ENCODE data around the gene MDM2. TPM values are rescaled to one million over a fixed set of nuclear protein-coding genes. Genes with fewer than 3 reads are reported as not detected.

MDM2 gene
- total RNA-seq, 1 experiment from 2014 or later: 24.2 TPM

DNA sequence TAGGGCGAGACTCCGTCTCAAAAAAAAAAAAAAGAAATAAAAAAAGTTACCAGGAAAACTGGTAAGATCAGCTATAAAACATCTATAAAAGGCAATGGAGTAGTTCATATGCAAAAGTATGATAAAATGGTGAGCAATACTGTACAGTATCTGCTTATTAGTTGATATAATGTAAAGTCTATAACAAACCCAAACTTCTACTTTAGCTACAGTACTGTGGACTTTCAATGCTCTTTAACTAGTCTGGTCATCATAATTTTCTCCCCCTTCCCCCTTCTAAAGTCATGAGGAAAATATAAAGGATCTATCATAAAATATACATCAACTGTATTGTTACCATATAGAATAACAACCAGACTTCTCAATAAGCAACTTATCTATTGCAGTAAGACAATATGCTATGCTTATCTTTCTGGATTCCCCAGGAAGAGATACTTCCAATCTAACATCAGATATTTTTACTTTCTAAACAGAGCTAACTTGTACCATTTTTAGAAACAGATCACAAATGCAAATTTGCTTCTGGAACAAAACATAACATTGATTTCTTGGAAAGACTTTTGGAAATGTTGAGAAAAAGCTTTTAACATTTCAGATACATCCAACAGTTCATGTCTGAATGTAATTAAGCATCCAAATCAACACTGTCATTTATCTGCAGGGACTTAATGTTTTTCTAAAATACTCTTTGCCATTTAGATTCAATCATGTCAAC, 43.8 kb downstream of the MDM2 start:
- DNase-seq (ENCODE audit: low read depth): no peak

DNA sequence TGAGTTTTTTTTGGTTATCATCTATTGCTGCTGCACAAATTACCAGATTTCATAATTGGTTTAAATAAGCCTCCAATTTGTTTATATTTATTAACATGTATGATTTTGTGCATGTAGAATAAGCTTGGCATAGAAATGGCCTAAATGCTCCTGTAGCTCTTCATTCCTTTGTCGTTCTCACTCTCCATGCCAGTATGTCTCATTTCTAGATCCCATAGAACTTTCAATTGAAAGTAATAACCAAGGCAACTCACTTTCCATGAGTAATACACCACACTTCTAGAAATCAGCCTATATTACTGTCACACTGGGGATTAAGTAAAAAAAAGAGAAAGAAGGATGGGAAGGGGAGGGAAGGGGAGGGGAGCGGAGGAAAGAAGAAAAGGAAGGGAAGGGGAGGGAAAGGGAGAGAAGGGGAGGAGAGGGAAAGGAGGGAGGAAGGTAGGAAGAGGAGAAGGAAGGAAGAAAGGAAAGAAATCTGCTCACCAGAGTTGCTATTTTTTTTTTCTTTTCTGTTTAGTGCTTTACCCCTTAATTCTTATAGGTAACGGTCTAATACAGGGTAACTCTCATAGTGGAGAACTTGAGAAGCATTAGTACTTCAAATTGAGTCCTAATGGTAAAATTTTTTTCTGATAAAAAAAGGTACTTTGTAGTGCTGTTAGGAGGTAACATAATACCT, 45.6 kb downstream of the MDM2 start:
- DNase-seq (ENCODE audit: low read depth): no peak

DNA sequence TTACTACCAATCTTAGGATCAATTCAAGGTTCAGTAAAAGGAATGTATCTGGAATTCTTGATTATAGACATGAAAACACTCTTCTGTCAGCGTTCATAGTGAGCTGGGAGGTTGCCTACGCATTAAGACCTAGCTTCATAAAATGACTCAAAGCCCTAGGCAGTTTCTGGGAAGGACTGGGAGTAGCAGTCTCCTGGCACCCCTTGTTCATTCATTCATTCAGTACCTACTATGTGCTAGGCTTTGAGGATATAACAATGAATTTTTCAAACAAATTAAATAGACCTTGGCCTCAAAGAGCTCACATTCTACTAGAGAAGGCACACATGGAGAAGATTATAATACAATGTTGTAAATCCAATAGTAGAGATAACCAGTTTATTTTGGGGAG, 46.1 kb downstream of the MDM2 start:
- DNase-seq (ENCODE audit: low read depth): no peak

DNA sequence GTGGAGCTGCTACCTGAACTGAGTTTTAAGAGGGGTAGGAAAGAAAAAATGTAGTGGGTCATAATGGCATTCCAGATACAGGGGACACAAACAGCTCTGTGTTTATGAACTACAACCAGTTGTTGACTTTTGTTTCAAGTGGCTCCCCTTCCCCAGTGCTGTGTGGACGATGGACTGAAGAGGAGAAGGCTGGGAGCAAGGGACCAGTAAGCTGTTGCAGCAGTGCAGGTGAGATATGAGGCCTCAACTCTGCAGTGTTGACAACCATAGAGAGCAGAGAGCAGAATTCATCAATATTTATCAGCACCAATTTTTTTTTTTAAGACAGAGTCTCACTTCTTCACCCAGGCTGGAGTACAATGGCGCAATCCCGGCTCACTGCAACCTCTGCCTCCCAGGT, 46.6 kb downstream of the MDM2 start:
- no peak for DNase-seq (ENCODE audit: low read depth)

DNA sequence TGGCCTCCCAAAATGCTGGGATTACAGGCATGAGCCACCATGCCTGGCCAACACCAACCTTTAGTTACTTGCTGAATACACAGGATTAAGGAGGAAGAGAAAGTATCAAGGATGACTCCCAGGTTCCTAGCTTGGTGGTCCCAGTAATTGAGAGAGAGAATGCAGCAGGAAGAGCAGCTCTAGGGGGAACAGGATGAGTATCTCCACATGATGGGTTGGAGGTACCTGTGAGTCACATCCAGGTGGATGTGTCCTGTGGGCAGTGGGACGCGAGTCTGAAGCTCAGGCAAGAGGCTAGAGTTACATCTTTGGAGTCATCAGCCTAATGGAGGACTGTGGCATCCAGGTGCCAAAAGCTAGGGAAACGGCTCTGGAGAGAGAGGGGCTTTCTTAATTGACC, 47.1 kb downstream of the MDM2 start:
- no peak for DNase-seq (ENCODE audit: low read depth)

DNA sequence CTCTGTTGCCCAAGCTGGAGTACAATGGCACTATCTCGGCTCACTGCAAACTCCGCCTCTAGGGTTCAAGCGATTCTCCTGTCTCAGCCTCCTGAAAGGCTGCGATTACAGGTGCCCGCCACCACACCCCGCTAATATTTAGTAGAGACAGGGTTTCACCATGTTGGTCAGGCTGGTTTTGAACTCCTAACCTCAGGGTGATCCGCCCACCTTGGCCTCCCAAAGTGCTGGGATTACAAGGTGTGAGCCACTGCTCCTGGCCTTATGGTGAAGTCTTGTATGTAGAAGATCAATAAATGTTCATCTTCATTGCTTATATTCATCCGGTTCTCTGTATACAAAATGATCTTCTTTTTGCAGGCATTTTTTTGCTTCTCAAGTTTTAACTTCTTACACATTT, 47.8 kb downstream of the MDM2 start:
- DNase-seq (ENCODE audit: low read depth): no peak

DNA sequence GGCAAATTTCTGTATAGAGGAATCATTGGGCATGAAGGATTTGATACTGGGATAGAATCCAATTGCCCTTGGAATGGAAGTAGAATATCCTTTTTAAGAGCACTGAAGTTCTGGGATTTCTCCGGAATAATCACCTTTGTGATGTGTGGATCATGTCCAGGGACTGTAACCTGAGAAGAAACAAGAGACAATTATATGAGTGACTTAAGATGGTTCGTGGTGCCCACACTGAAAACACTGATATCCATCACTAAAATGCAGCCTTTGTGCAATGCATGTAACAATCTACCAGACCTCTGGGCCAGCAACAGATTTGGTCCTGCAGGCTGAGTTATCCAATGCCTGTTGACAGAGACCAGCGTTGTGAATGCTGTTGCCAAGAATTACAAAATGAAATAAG, 48.5 kb downstream of the MDM2 start:
- no peak for DNase-seq (ENCODE audit: low read depth)

DNA sequence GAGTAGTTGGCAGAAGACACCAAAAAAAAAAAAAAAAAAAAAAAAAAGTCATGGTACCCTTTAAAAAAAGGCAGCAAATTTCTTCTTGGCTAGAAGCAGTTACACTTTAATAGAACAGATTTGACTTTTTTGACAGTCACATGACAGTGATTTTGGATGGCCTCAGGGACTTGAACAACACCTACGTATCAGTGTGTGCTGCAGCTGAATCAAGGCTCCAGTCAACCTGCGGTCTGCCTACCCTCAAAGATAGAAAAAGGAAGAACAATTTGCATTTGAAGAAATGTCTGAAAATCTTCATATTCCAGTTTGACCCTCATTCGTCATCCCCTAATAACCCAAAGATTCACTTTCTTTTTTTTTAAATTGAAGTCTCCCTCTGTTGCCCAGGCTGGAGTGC, 53.9 kb downstream of the MDM2 start:
- DNase-seq (ENCODE audit: low read depth): no peak

DNA sequence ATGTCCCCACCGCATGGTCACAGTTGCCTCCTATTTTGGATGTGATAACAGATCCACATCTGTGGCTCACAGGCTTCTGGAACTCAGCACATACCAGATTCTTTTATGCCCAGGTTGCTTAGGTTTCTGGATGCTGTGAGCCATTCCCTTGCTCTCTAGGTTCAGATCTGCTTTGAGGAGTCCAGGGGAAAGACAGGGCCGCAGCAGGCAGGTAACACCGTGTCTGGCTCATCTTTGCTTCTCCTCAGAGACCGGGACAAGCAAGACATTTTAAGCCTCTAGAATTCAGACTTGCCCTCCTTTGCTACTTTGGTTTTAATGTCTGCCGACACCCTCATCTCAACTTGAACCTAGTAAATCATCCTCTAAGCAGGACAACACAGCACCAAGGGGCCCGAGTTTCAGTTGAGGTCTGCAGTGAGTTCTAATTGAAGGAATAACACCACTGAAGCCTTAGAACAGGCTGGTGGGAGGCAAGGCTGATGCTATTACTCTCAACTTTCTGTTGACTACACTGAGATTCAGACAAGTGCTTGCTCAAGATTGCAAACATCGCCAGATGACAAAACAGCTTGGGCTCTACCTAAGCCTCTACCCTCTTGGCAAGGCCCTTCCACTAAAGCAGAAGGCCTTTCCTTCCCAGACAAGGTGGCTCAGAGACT, 55.3 kb downstream of the MDM2 start:
- no peak for DNase-seq (ENCODE audit: low read depth)

DNA sequence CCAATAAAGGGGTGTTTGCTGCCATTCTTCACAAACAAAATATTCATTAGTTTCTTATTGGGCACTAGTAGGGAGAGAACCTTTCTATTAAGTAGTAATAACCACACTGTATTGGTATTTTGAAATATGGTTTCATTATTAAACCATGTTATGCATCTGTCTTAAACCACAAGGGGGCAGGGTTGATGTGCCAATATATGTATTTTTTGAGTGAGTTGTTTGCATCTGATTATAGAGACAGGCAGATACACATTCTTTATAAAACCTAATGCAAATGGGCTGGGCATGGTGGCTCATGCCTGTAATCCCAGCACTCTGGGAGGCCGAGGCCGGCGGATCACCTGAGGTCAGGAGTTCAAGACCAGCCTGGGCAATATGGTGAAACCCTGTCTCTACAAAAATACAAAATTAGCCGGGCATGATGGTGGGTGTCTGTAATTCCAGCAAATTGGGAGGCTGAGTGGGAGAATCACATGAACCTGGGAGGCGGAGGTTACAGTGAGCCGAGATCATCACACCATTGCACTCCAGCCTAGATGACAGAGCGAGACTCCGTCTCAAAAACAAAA, 56.0 kb downstream of the MDM2 start:
- peak; percentile 36 for DNase-seq (ENCODE audit: low read depth)

DNA sequence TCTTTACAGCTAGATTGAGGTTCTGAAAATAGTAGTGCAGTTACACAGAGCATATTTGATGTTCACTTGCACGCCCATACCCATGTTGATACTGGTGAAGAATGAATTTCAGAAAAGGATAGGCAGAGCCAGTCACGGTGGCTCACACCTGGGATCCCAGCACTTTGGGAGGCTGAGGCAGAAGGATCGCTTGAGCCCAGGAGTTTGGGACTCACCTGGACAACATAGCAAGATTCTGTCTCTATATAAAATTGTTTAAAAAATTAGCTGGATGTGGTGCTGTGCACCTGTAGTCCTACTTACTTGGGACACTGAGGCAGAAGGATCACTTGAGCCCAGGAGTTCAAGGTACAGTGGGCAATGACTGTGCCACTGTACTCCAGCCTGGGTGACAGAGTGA, 56.6 kb downstream of the MDM2 start:
- DNase-seq (ENCODE audit: low read depth): no peak

DNA sequence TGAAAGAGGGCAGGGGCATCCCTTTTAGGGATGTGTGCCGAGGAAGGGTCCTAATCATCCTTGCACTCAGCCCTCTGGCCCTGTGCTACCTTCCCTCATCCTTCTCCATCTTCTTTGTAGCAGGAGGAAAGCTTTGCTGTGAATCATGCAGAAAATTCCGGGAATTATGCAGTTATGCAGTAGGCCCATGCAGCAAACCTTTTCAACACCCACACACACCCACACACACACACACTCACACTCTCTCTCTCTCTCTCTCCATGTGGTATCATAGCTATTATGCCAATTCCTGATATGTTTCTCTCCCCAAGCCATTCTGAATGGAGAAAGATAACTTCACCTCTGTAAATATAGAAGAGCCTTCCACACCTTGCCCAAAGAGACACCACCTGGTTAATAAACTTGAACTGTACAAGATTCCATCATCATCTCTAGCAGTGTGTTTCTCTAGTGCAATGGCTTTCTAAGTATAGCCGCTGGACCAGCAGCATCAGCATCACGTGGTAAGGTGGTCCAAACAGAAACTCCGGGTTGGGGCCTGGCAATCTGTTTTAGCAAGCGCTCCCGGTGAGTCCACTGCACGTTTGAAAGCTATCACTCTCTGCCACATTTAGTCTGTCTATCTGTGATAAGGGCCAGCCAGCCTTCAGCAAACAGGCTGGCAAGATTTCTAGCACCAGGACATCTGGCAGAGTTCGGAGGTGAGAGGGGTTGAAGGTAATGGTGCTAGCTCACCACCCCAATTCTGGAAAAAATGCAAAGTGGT, 57.6 kb downstream of the MDM2 start:
- no peak for DNase-seq (ENCODE audit: low read depth)

DNA sequence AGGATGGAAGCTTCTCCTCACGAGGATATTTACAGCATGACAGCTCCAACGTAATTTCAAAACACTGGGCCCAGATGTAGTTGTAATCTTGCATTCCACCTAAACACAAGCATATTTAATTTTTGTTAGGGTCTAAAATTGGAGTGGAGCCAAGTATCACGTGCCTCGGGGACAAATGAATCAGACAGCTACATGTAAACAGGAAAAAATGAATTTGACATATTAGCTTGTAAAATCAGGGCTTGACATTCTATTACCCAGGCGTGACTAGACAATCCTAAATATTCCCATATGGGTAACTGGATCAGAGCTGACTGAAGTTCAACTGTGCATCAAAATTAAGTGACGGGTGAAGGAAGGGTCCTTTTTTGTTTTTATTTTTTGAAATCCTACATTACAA, 59.0 kb downstream of the MDM2 start:
- DNase-seq (ENCODE audit: low read depth): no peak

DNA sequence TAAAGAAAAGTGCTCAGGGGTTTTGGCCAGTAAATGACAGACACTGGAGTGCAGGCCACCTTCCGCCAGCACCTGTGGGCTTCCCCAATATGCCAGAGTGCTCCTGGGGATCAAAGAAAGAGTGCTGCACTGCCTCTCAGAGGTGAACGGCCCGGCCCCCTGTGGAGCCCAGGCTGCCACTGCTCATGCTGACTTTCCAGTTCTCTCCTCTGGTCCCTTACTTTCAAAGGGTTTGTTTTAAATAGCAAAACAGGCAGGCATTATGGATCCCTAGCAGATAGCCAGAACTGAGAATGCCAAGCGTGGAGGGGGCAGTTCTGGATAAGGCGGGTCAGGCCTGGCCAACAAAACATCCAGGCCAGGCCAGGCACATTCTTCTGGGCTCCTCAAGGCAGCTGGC, 59.6 kb downstream of the MDM2 start:
- no peak for DNase-seq (ENCODE audit: low read depth)

DNA sequence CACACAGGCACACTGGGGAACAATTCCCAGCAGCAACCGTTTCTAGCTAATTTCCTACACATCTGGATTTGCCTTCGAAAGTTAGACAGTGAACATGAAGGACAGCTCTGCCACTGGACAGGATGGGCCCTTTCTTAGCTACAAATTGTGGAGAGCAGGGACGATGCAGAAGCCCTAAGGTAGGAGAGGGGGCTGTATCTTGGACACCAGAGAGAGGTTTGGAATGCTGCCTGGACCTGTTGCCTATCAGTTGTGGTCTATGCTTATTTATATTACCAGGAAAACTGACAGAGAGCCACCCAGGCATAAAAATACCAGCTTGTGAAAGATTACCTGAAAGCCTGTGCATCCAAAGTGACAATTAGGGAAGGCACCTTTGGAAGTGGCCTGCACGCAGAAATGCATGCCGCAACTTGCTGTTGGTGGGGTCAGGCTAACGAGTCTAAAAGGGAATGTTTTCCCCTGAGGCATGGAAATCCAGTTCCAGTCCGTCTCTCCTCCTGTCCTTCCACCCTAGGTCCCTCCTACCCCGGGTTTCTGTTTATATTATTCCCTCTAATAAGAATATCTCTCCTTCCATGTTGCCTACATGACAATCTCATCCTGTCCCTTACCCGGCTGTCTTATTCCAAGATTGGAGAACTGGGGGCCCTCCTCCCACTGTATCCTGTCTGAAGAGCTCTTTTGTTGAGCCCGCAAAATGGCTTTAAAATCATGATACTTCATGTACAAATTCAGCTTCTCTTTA, 60.2 kb downstream of the MDM2 start:
- DNase-seq (ENCODE audit: low read depth): no peak

DNA sequence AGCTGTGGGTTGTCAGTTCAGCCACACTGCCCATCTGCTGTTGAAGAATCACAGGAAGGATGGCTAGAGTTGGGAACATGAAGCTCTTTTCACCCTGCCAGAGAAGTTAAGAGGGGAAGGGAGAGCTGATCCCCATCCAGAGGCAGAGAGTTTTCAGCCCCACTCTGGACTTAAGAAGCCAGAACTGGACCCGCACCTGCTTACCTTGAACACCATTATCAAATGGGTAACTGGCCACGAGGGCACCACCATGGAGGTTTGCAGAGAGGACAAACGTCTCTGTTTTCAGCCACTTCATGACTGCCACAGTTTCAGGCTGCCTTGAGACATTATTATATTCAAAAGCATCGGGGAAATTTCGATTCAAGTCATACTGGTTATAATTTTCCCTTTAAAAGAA, 62.0 kb downstream of the MDM2 start:
- DNase-seq (ENCODE audit: low read depth): no peak

DNA sequence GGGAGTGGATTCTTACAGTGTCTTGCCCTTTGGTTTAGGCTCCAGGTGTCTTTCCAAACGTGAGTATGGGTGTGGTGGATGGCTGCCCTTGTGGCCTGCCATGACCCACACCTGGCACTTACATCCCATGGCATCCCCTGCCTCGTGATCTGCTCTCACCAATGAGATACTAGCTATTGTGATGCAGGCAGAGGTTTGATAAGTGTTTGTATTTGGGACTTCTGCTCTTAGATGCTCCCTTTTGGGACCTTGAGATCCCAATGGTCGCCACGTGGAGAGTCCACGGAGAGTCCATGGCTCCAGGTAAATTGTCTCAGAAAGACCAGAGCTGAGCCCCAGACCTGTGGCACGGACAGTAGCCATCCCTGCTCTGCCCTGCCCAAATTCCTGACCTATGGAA, 62.5 kb downstream of the MDM2 start:
- no peak for DNase-seq (ENCODE audit: low read depth)

DNA sequence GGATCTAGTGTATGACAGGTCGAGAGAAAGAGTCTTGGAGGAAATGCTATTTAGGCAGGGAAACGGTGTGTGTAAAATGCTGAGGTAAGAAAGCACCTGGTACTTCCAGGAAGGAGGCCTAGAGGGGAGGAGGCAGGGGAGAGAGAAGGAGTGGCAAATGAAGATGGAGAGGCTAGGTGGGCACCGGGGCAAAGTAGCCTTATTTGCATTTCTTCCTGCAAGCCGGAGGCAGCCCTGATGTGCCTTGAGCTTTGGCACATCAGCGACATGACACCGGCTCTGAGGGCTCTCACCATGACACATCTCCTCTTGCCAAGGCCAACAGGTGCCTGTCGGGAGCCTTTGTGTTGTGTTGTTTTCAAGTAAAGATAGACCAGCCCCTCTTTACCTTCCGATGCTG, 63.4 kb downstream of the MDM2 start:
- no peak for DNase-seq (ENCODE audit: low read depth)

DNA sequence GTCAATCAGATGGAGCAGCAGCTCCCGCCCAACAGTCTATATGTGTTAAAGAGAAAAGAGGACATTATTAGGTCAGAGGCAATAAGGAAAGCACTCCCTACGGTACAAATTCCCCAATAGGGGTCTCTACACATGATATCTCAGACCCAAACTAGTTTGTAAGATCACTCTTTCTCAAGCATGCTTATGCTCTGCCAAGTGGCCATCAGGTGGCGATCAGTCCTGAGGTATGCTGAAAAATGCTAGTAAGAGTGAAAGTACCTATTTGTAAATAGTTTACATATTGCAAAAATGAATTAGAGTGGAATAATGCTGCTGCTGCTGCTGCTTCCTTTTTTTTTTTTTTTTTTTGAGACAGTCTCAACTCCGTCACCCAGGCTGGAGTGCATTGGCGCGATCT, 63.9 kb downstream of the MDM2 start:
- peak; percentile 3 for DNase-seq (ENCODE audit: low read depth)

DNA sequence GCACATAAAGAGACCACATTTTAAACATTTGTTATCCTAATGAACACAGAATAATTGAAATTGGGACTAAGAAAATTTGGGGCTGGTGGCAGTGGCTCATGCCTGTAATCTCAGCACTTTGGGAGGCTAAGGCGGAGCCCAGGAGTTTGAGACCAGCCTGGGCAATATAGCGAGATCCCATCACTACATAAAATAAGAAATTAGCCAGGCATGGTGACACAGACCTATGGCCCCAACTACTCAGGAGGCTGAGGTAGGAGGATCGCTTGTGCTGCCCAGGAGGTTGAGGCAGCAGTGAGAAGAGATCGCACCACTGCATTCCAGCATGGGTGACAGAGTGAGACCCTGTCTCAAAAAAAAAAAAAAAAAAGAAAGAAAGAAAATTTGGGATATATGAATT, 65.3 kb downstream of the MDM2 start:
- DNase-seq (ENCODE audit: low read depth): no peak

DNA sequence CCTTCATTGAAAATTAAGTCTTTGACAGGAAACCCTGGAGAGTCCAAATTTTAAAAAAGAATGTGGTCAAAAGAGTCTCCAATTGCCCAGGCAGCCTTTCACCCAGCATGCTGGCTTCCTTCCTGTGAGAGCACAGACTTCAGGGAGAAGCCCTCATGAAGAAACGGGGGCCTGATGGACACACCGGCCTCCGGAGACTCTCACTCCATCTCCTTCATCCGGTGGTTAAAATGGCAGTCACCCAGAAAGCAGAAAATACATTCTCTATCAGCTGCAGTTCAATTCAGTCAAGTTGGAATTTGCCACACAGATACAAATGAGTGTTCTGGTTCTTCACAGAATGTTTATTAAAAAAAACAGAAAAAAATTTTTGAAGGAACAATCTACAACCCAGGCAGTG, 68.5 kb downstream of the MDM2 start:
- DNase-seq (ENCODE audit: low read depth): no peak

DNA sequence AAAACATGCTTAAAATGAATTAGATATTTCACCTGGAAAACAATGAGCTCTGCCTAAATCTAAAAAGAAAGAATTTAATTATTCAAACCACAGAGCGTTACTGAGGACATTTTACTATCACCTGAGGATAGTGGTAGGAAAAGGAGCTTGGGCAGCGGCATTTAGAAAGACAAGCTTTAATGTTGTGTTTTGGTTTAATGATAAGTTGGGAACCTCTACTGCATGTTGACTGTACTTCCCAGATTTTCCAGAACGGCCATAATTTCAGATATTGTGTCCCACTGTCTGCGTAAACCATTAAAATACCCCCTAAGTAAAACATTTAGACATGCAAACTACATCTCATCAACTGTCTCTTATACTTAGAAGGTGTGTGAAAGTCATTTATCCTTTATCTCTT, 69.6 kb downstream of the MDM2 start:
- DNase-seq (ENCODE audit: low read depth): no peak
